ENCODE data around the gene MVB12A. TPM values are rescaled to one million over a fixed set of nuclear protein-coding genes. Genes with fewer than 3 reads are reported as not detected.

Gene MVB12A
- polyA plus RNA-seq, 4 donors = 57.5 to 117 (median 78.1) TPM

- no peak for FAIRE-seq
- peaks cover 0 to 3% (median 0%) of the 10 kb centered on the region in 3 donors for H3K27me3 ChIP-seq (ENCODE audit: control insufficient read depth in 3 of 3, insufficient read depth in 3 of 3, low read length in 3 of 3)
- 59 to 68% (median 63%) methylated on average over 8 of the region's 8 CpGs for WGBS, 3 donors
- peaks cover 0 to under 1% (median 0%) of the 10 kb centered on the region in 3 donors for H3K36me3 ChIP-seq (ENCODE audit: control insufficient read depth in 3 of 3, insufficient read depth in 2 of 3, low read depth in 1 of 3, low read length in 3 of 3)
- no peaks in the 10 kb centered on the region for H3K4me1 ChIP-seq (ENCODE audit: control insufficient read depth in 3 of 3, insufficient read depth in 2 of 3, low read depth in 1 of 3, low read length in 2 of 3)
- peaks cover 0 to 5% of the 10 kb centered on the region in 2 donors for H3K9me3 ChIP-seq (ENCODE audit: control insufficient read depth in 2 of 2, insufficient read depth in 1 of 2, low read depth in 1 of 2, low read length in 1 of 2)
- no peak overlapping the region for H3K4me3 ChIP-seq (ENCODE audit: low read depth in 1 of 3, low read length in 3 of 3)
- no peak overlapping the region for H3K27ac ChIP-seq (ENCODE audit: low read depth in 1 of 3, low read length in 2 of 3)
- no peak for DNase-seq
Measured at GRCh38 chr19:17441241-17442021, 21.6 kb downstream of the MVB12A start.

- WGBS, 3 donors = 93 to 94% (median 93%) methylated on average over 1 of the region's 1 CpG
- no peaks in the 10 kb centered on the region for H3K36me3 ChIP-seq (ENCODE audit: control insufficient read depth in 3 of 3, insufficient read depth in 2 of 3, low read depth in 1 of 3, low read length in 3 of 3)
- peaks cover 0 to 22% (median 0%) of the 10 kb centered on the region in 3 donors for H3K27me3 ChIP-seq (ENCODE audit: control insufficient read depth in 3 of 3, insufficient read depth in 3 of 3, low read length in 3 of 3)
- no peak overlapping the region for H3K27ac ChIP-seq (ENCODE audit: low read depth in 1 of 3, low read length in 2 of 3)
- peaks cover 0 to 5% of the 10 kb centered on the region in 2 donors for H3K9me3 ChIP-seq (ENCODE audit: control insufficient read depth in 2 of 2, insufficient read depth in 1 of 2, low read depth in 1 of 2, low read length in 1 of 2)
- DNase-seq = no peak
- H3K4me3 ChIP-seq (ENCODE audit: low read depth in 1 of 3, low read length in 3 of 3) = no peak overlapping the region
- H3K4me1 ChIP-seq (ENCODE audit: control insufficient read depth in 3 of 3, insufficient read depth in 2 of 3, low read depth in 1 of 3, low read length in 2 of 3) = peaks cover 0 to 2% (median 0%) of the 10 kb centered on the region in 3 donors
- FAIRE-seq = no peak
Measured at GRCh38 chr19:17445526-17446165, 25.8 kb downstream of the MVB12A start.

- H3K4me1 ChIP-seq (ENCODE audit: control insufficient read depth in 3 of 3, insufficient read depth in 2 of 3, low read depth in 1 of 3, low read length in 2 of 3) = peaks cover 0 to 2% (median 0%) of the 10 kb centered on the region in 3 donors
- H3K27me3 ChIP-seq (ENCODE audit: control insufficient read depth in 3 of 3, insufficient read depth in 3 of 3, low read length in 3 of 3) = peaks cover 0 to 22% (median 0%) of the 10 kb centered on the region in 3 donors
- WGBS, 3 donors = 32 to 50% (median 42%) methylated on average over 2 to 5 of the region's 5 CpGs
- no peak overlapping the region for H3K4me3 ChIP-seq (ENCODE audit: low read depth in 1 of 3, low read length in 3 of 3)
- no peaks in the 10 kb centered on the region for H3K36me3 ChIP-seq (ENCODE audit: control insufficient read depth in 3 of 3, insufficient read depth in 2 of 3, low read depth in 1 of 3, low read length in 3 of 3)
- FAIRE-seq (no peak), DNase-seq (no peak)
- no peak overlapping the region for H3K27ac ChIP-seq (ENCODE audit: low read depth in 1 of 3, low read length in 2 of 3)
- no peaks in the 10 kb centered on the region for H3K9me3 ChIP-seq (ENCODE audit: control insufficient read depth in 2 of 2, insufficient read depth in 1 of 2, low read depth in 1 of 2, low read length in 1 of 2)
Measured at GRCh38 chr19:17447704-17448130, 27.9 kb downstream of the MVB12A start.

- Histone ChIP-seq H3K9me3 (ENCODE audit: control insufficient read depth in 2 of 2, insufficient read depth in 1 of 2, low read depth in 1 of 2, low read length in 1 of 2) (peaks cover 0 to 2% of the 10 kb centered on the region in 2 donors), H3K4me3 (ENCODE audit: low read depth in 1 of 3, low read length in 3 of 3) (peak within 1 kb of the TSS in 2 of 3 donors; percentile 25 to 26), H3K27me3 (ENCODE audit: control insufficient read depth in 3 of 3, insufficient read depth in 3 of 3, low read length in 3 of 3) (peaks cover 0 to 24% (median 0%) of the 10 kb centered on the region in 3 donors), H3K36me3 (ENCODE audit: control insufficient read depth in 3 of 3, insufficient read depth in 2 of 3, low read depth in 1 of 3, low read length in 3 of 3) (no peaks in the 10 kb centered on the region), H3K4me1 (ENCODE audit: control insufficient read depth in 3 of 3, insufficient read depth in 2 of 3, low read depth in 1 of 3, low read length in 2 of 3) (peaks cover 0 to 2% (median 0%) of the 10 kb centered on the region in 3 donors), H3K27ac (ENCODE audit: low read depth in 1 of 3, low read length in 2 of 3) (no peak within 1 kb of the TSS)
- peak in 1 of 2 donors; percentile 41 for DNase-seq
- WGBS, 3 donors = 1 to 2% (median 2%) methylated on average over 37 to 81 of the region's 81 CpGs
- no peak for FAIRE-seq
Measured at GRCh38 chr19:17448131-17448967, 28.5 kb downstream of the MVB12A start, which contains the start of gene TMEM221. TMEM221 (minus strand) TSS chr19:17448668; CDS start chr19:17448462, 206 bp downstream.

GRCh38 chr19:17450264-17451075 lies 30.6 kb downstream of the MVB12A start:
- peaks cover 0 to 4% of the 10 kb centered on the region in 2 donors for H3K9me3 ChIP-seq (ENCODE audit: control insufficient read depth in 2 of 2, insufficient read depth in 1 of 2, low read depth in 1 of 2, low read length in 1 of 2)
- DNase-seq (peak in 1 of 2 donors; percentile 49), FAIRE-seq (no peak)
- 34 to 52% (median 41%) methylated on average over 8 of the region's 8 CpGs for WGBS, 3 donors
- no peaks in the 10 kb centered on the region for H3K36me3 ChIP-seq (ENCODE audit: control insufficient read depth in 3 of 3, insufficient read depth in 2 of 3, low read depth in 1 of 3, low read length in 3 of 3)
- H3K27me3 ChIP-seq (ENCODE audit: control insufficient read depth in 3 of 3, insufficient read depth in 3 of 3, low read length in 3 of 3) = peaks cover 0 to 41% (median 9%) of the 10 kb centered on the region in 3 donors
- H3K27ac ChIP-seq (ENCODE audit: low read depth in 1 of 3, low read length in 2 of 3) = no peak overlapping the region
- no peak overlapping the region for H3K4me3 ChIP-seq (ENCODE audit: low read depth in 1 of 3, low read length in 3 of 3)
- H3K4me1 ChIP-seq (ENCODE audit: control insufficient read depth in 3 of 3, insufficient read depth in 2 of 3, low read depth in 1 of 3, low read length in 2 of 3) = peaks cover 0 to 2% (median 0%) of the 10 kb centered on the region in 3 donors

GRCh38 chr19:17451820-17452219 lies 32.0 kb downstream of the MVB12A start:
- Histone ChIP-seq H3K36me3 (ENCODE audit: control insufficient read depth in 3 of 3, insufficient read depth in 2 of 3, low read depth in 1 of 3, low read length in 3 of 3) (no peaks in the 10 kb centered on the region), H3K4me3 (ENCODE audit: low read depth in 1 of 3, low read length in 3 of 3) (no peak overlapping the region), H3K4me1 (ENCODE audit: control insufficient read depth in 3 of 3, insufficient read depth in 2 of 3, low read depth in 1 of 3, low read length in 2 of 3) (peaks cover 0 to 2% (median 0%) of the 10 kb centered on the region in 3 donors), H3K9me3 (ENCODE audit: control insufficient read depth in 2 of 2, insufficient read depth in 1 of 2, low read depth in 1 of 2, low read length in 1 of 2) (peaks cover 0 to 4% of the 10 kb centered on the region in 2 donors), H3K27ac (ENCODE audit: low read depth in 1 of 3, low read length in 2 of 3) (no peak overlapping the region), H3K27me3 (ENCODE audit: control insufficient read depth in 3 of 3, insufficient read depth in 3 of 3, low read length in 3 of 3) (peaks cover 0 to 51% (median 9%) of the 10 kb centered on the region in 3 donors)
- 73 to 89% (median 81%) methylated on average over 4 of the region's 4 CpGs for WGBS, 3 donors
- FAIRE-seq (no peak), DNase-seq (no peak)

- Histone ChIP-seq H3K27ac (ENCODE audit: low read depth in 1 of 3, low read length in 2 of 3) (no peak overlapping the region), H3K36me3 (ENCODE audit: control insufficient read depth in 3 of 3, insufficient read depth in 2 of 3, low read depth in 1 of 3, low read length in 3 of 3) (no peaks in the 10 kb centered on the region), H3K9me3 (ENCODE audit: control insufficient read depth in 2 of 2, insufficient read depth in 1 of 2, low read depth in 1 of 2, low read length in 1 of 2) (peaks cover 0 to 4% of the 10 kb centered on the region in 2 donors), H3K27me3 (ENCODE audit: control insufficient read depth in 3 of 3, insufficient read depth in 3 of 3, low read length in 3 of 3) (peaks cover 0 to 47% (median 9%) of the 10 kb centered on the region in 3 donors), H3K4me3 (ENCODE audit: low read depth in 1 of 3, low read length in 3 of 3) (no peak overlapping the region), H3K4me1 (ENCODE audit: control insufficient read depth in 3 of 3, insufficient read depth in 2 of 3, low read depth in 1 of 3, low read length in 2 of 3) (no peaks in the 10 kb centered on the region)
- DNase-seq (no peak), FAIRE-seq (no peak)
- WGBS, 3 donors = 8 to 14% (median 13%) methylated on average over 13 of the region's 13 CpGs
Measured at GRCh38 chr19:17454576-17455071, 34.8 kb downstream of the MVB12A start.
